ENCODE data around the gene ACER1.
"Not testable (repeated sequence)": the region's sequence is repeated elsewhere in the genome, so short reads cannot be mapped to it uniquely, and the experiment has no call there.

The ACER1 gene

GRCh38 chr19:6357174-6357573 is 23.8 kb upstream of the ACER1 start:
- DNase-seq (ENCODE audit: low read depth) = no peak

GRCh38 chr19:6355321-6356040 is 22.1 kb upstream of the ACER1 start:
- not testable (repeated sequence) for DNase-seq (ENCODE audit: low read depth)

GRCh38 chr19:6354098-6354674 is 20.8 kb upstream of the ACER1 start:
- no peak for DNase-seq (ENCODE audit: low read depth)

- DNase-seq (ENCODE audit: low read depth) = no peak
Measured at GRCh38 chr19:6352381-6353165, 19.2 kb upstream of the ACER1 start.

- DNase-seq (ENCODE audit: low read depth) = no peak
Measured at GRCh38 chr19:6350688-6351087, 17.3 kb upstream of the ACER1 start.

GRCh38 chr19:6349271-6349670 is 15.9 kb upstream of the ACER1 start:
- DNase-seq (ENCODE audit: low read depth) = not testable (repeated sequence)

GRCh38 chr19:6343462-6343861 is 10.1 kb upstream of the ACER1 start:
- no peak for DNase-seq (ENCODE audit: low read depth)

GRCh38 chr19:6340493-6341201 is 7.2 kb upstream of the ACER1 start:
- no peak for DNase-seq (ENCODE audit: low read depth)

- no peak for DNase-seq (ENCODE audit: low read depth)
Measured at GRCh38 chr19:6334490-6335285, 1.3 kb upstream of the ACER1 start.

GRCh38 chr19:6326815-6327214 is 6.6 kb downstream of the ACER1 start:
- no peak for DNase-seq (ENCODE audit: low read depth)

- no peak for DNase-seq (ENCODE audit: low read depth)
Measured at GRCh38 chr19:6325614-6326013, 7.8 kb downstream of the ACER1 start.

- no peak for DNase-seq (ENCODE audit: low read depth)
Measured at GRCh38 chr19:6324757-6325156, 8.7 kb downstream of the ACER1 start.

- no peak for DNase-seq (ENCODE audit: low read depth)
Measured at GRCh38 chr19:6322284-6322683, 11.1 kb downstream of the ACER1 start.

- no peak for DNase-seq (ENCODE audit: low read depth)
Measured at GRCh38 chr19:6319376-6319775, 14.0 kb downstream of the ACER1 start.

- no peak for DNase-seq (ENCODE audit: low read depth)
Measured at GRCh38 chr19:6318772-6319171, 14.6 kb downstream of the ACER1 start.

- not testable (repeated sequence) for DNase-seq (ENCODE audit: low read depth)
Measured at GRCh38 chr19:6315646-6316045, 17.8 kb downstream of the ACER1 start.

GRCh38 chr19:6313398-6313969 is 19.9 kb downstream of the ACER1 start:
- DNase-seq (ENCODE audit: low read depth) = no peak

- DNase-seq (ENCODE audit: low read depth) = no peak
Measured at GRCh38 chr19:6312018-6312417, 21.4 kb downstream of the ACER1 start.

GRCh38 chr19:6298413-6298812 is 35.0 kb downstream of the ACER1 start:
- DNase-seq (ENCODE audit: low read depth) = no peak

GRCh38 chr19:6297202-6297601 is 36.2 kb downstream of the ACER1 start:
- no peak for DNase-seq (ENCODE audit: low read depth)

- DNase-seq (ENCODE audit: low read depth) = no peak
Measured at GRCh38 chr19:6292006-6292405, 41.4 kb downstream of the ACER1 start.
